Epithelial cell of prostate (primary cell): ENCODE measurements around the gene SUN1.
"Not testable (repeated sequence)": the region's sequence is repeated elsewhere in the genome, so short reads cannot be mapped to it uniquely, and the experiment has no call there.

ENCODE experiments used
- DNase-seq: peaks from one replicate; pipeline ENCODE4 v3.0.0-alpha.2; 2011; ENCODE audit warnings: low read depth, low spot score
- H3K27ac ChIP-seq: fragments of 450-650 bp; 2 replicates; pipeline ENCODE4 v1.5.1; 2017; ENCODE audit warnings: mild to moderate bottlenecking

The SUN1 gene

GRCh38 chr7:913736-914520, 81.7 kb downstream of the SUN1 start:
- H3K27ac ChIP-seq: peak overlapping the region; percentile 2
- DNase-seq: peak; percentile 22

- DNase-seq: no peak
- H3K27ac ChIP-seq: peak overlapping the region; percentile 2
These were observed 82.4 kb downstream of the SUN1 start for GRCh38 chr7:914521-915194.

DNA sequence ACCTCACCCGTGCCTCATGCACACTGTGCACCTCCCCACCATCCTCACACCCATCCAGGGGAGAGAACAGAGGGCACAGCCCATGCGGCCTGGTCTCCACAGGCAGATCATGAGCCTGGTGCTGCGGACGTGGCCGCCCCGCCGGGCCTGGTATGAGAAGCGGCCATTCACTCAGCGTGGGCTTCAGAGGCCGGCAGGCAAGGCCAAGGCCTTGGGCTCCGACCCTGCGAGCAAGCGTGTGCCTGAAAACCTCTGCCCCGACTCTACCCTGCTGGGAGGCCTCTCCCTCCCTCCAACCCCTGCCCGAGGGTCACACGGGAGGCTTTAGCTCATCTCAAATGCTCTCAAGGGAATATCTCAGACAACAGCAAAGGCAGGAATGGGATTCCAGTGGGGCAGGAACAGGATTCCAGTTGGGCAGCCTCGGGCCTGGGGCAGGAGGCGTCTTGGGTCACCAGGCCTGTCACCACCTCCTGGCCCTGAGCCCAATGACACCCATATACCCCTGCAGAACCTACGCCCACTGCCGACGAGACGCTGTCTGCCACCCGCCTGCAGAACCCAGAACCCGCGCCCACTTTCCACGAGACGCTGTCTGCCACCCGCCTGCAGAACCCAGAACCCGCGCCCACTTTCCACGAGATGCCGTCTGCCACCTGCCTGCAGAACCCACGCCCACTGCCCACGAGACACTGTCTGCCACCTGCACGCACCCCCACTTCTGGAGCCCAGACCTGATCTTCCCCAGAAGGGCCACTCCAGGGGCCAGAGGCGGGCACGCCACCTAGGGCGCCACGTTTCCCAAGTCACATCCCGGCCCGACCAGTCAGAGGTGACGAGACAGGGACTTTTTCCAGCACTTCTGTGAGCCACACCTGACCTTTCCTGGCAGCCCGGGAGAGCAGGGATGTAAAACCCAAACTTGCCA, 83.3 kb downstream of the SUN1 start:
- H3K27ac ChIP-seq: no peak overlapping the region
- no peak for DNase-seq

DNA sequence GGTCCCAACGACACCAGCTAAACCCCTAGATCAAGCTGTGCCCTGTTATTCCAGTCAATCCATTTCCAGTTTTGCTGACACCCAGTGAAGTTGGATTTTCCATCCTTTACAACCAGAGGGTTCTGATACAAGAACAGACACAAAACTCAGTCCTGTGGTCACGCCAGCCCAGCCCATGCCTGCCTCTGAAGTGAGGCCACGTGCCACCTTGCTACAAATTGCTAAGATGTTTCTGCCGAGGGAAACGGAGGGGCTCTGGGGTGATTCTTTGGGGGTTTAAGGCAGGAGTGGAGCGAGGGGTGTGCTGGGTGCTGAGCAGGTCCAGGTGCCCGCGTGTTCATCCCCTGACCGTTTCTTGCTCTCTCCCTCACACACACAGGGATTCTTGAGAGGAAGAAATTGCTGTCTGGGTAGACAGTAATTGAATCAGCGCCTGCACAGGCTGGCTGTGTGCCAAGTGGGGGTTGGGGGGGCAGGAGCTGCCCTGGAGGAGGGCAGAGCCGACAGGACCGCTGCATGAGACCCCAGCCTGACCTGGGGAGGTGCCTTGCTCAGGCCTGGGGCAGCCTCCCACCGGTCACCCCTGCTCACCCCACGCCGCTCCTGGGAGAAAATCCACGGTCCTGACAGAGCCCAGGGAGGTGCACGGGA, 84.1 kb downstream of the SUN1 start:
- no peak overlapping the region for H3K27ac ChIP-seq
- DNase-seq: no peak

- H3K27ac ChIP-seq: no peak overlapping the region
- no peak for DNase-seq
These were observed 85.2 kb downstream of the SUN1 start for GRCh38 chr7:917255-918117.

GRCh38 chr7:918118-918425, 85.8 kb downstream of the SUN1 start:
- no peak overlapping the region for H3K27ac ChIP-seq
- no peak for DNase-seq

DNA sequence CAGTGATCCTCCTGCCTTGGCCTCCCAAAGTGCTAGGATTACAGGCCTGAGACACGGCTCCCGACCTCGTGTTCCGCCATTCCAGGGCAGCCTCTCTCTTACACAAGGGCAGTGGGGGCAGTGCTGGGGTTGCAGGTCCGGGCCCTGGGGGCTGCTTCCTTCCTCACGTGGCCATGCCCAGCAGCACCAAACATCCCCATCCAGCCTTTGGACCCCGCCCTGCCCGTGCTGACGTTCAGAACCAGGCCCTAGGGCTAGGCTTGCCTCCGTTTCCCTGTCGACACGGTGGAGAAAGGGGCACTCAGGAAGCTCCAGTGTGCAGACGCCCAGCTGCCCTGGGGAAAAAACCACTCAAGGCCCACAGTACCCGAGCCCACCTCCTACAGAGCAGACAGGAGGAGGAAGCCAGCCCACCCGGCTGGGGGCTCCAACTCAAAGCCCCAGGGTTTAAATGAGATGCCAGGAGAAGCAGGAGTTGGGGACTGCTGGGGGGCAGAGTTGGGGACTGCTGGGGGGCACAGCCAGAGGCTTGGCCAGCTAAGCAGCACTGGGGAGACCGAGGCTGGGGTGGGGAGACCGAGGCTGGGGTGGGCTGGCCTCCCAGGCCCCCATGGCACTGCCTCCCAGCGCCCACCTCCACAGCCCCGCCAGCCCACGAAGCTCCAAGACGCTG, 86.3 kb downstream of the SUN1 start:
- no peak overlapping the region for H3K27ac ChIP-seq
- DNase-seq: no peak

- H3K27ac ChIP-seq: no peak overlapping the region
- DNase-seq: no peak
These were observed 86.8 kb downstream of the SUN1 start for GRCh38 chr7:919114-919442.

DNA sequence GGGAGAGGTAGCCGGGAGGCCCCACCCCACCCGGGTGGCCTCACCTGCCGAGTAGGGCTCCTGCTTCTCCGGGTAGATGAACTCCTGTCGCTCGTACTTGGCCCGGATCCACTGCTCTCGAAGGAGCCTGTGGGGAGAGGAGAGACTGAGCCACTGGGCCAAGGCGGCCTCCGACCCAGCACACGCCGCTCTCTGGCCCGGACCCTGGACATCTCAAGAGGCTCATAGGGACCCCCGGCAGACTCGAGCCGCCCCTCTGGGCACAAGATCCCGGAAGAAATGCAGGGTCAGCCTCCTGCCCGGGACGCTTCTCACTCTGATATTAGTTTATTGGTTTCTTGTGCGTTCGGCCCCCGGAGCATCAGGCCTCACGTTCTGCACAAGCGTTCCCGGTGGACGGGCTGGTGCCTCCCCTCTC, 87.7 kb downstream of the SUN1 start:
- no peak for DNase-seq
- no peak overlapping the region for H3K27ac ChIP-seq

DNA sequence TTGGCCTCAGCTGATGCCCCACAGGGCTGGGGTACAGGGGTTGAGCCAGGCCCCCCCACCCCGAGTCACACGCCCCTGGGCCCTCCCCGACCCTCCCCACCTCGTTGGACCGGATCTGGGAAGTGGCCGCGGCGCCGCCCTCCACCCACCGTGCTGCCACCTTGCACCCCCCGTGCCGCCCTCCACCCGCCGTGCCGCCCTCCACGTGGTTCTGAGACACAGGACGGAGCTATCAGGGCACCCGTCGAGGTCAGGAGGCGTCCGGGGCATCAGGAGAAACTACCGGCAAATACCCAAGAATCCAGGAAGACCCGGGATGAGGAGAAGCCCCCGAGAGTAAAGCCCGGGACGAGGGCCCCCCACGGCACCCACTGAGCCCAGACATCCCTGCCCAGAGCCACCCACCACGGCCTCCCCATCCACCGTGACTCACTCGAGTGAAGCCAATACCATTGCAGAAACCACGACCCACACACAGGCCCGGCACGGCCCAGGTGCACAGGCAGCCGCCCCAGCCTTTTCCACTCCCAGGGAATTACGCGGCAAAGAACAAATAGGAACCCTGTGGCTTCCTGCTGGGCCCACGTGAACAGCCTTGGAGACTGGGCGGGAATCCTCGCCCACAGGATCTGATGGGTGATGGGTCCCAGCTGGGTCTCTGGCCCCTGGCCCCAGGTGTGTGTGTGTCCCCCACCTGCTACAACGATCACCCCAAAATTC, 88.2 kb downstream of the SUN1 start:
- DNase-seq: no peak
- no peak overlapping the region for H3K27ac ChIP-seq

GRCh38 chr7:921071-921461, 88.8 kb downstream of the SUN1 start:
- no peak for DNase-seq
- H3K27ac ChIP-seq: no peak overlapping the region

DNA sequence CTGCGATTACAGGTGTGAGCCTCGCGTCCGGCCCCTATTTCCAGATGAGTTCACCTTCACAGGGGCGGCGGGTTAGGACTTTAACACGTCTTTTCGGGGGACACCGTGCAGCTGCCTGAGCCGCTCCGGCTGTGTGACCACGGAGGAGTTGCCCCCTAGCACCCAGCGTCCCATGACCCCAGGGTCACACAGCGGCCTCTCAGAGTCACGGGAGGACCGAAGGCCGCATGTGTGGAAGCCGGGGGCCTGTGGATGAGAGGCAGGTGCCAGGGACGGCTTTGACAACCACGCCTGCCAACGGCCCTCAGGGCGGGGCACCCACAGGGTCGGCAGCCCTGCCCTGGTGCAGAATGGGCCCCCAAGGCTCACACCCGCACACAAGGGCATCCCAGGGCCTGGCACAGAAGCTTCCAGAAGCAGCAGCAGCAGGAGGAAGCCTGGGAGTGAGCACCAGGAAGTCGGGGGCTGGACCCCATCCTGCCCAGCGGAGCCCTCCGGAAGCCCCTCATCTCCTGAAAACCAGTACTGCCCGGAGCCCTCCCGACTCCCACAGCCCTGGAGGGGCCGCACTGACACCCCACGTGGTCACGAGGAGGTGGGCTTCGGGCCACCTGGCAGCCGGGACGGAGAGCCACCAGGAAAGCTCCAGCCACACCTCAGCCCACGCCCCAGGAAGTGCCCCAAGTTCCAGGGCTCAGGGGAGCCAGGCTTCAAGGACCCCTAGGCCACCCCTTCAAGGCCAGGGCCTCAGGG, 89.5 kb downstream of the SUN1 start:
- DNase-seq: no peak
- no peak overlapping the region for H3K27ac ChIP-seq

GRCh38 chr7:922334-923107, 90.2 kb downstream of the SUN1 start:
- H3K27ac ChIP-seq: no peak overlapping the region

DNA sequence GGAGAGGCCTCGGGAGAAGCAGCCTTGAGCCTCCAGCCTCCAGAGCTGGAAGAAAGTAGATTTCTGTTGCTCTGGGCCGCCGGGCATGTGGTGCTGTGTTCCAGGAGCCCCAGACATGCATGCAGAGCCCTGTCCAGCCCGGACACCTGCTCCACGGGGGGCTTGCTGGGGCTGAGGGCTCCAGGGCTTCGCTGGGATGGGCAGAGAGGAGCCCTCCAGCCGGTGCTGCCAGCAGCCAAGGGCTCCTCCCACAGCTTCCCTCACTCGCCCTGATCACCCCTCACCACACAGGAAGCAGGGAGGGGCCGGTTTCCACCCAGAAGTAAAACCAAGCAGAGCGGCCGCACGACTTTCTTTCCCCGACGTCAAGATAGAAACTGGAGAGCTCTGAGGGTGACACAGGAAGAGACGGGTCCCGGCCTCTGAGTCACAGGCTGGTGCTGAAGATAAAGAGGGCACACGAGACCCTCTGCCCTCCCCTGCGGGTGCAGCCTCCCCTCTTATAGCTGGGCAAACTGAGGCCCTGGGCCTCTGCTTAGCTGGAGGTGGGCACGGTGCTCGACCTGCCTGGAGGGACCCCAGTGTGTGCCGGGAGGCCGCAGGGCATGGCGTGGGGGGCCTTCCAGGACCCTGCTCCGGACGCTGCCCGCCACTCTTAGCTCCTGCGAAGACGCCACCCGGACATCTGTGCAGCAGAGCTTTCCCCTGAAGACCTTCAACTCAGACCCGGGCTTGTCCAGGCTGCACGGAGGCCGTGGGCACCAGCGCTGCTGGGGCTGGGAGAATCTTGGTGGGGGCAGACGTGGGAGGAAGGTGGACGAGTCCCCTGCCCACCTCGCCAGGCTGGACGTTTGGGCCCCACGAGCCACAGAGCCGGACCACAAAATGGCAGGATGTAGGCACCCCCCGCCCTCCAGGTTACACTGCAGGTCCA, 91.1 kb downstream of the SUN1 start:
- DNase-seq: no peak
- H3K27ac ChIP-seq: no peak overlapping the region

More at GRCh38 chr7:922334-923107, 90.2 kb downstream of the SUN1 start:
- no peak for DNase-seq

DNA sequence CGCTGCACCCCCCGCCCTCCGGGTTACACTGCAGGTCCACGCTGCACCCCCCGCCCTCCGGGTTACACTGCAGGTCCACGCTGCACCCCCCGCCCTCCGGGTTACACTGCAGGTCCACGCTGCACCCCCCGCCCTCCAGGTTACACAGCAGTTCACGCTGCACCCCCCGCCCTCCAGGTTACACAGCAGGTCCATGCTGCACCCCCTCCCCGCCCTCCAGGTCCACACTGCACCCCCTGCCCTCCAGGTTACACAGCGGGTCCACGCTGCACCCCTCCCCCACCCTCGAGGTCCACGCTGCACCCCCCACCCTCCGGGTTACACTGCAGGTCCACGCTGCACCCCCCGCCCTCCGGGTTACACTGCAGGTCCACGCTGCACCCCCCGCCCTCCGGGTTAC, 91.8 kb downstream of the SUN1 start:
- not testable (repeated sequence) for H3K27ac ChIP-seq, DNase-seq
